GM19035 (cell line): ENCODE results near the gene NKD2.
"Not testable (repeated sequence)": the region's sequence is repeated elsewhere in the genome, so short reads cannot be mapped to it uniquely, and the experiment has no call there.

Experiments
- ATAC-seq: cut with Tn5 transposase; IDR thresholded peaks from one replicate; pipeline ENCODE4 v1.9.1; 2021; ENCODE audit not compliant: unreplicated experiment

Gene NKD2

DNA sequence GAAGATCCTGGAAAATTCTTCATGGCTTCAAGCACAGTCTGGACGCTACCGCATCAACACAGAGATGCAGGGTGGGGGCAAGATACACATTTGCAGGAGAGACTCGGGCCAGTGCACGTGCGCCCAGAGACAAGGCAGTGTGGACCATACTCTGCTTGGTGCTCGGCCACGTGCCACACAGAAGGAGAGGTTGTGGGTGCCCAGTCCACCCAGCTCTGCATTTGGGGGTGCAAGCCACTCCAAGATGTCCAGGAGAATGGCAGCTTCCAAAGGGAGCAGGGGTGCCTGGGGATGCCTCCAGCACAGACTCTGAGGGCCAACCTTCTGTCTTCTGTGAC lies 4.3 kb downstream of the NKD2 start:
- ATAC-seq: no peak

DNA sequence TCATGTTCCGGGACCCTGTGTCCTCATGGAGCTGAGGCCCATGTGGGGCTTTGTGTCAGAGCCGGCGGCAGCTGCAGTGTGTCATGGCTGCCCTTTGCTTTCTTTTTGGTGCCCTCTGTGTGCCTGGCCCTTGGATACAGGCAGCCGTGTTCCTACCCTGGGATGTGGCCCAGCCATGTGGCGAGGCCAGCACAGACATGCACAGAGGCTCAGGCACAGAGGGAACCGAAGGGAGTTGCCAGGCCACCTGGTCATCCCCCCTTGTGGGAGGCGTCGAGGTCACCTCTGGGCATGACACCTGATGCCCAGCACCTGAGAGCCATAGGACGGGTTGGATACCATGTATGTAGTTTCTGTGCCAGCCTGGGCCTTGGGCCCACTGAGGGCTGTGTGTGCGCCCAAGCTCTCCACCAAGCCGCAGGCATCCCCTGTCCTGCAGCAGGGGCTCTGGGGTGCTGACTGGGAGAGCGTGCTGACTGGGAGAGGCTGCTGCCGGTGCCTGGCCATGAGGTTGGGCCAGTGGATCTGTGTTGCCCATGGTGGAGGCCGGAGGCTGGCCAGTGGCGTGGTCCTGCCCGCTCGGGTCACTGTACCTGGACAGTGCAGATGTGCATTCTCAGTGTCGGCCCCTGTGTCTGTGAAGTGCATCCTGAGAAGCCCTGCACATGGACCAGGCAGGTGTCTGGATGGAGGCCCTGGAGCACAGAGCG lies 4.8 kb downstream of the NKD2 start:
- ATAC-seq: no peak

DNA sequence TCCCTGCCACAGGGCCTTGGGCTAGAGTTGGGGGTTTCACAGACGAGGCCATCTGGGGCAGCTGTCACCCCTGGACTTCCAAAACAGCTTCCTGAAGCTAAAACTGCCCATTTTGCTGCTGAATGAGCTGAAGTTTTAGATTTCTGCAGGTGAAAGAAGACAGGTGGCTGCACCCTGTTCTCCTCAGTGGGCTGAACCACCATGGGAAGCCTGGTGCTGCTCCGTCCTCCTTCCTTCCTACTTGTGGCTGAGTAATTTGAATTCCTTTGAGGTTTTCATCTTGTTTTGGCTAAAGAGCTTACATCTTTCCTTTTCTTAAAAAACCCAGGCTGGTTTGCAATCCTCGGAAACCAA lies 5.3 kb downstream of the NKD2 start:
- ATAC-seq: no peak

DNA sequence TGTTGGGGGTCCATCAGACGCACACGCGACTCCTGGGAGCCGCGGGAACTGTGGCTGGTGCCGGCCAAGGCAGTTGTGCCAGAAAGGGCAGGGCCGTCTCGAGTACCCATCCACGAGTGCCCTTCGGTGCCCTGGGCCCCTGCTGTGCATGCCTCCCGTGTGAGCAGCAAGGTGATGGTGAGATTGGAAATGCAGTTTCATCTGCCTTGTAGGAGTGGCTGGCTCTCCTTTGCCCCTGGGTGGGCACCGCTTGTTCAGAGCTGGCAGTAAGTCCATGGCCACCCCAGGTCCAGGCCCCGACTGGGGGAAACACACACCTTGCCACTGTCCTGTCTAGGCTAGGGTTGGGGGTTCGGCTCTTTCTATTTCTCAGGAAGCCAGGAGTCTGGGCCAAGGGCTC lies 5.7 kb downstream of the NKD2 start:
- ATAC-seq: no peak

DNA sequence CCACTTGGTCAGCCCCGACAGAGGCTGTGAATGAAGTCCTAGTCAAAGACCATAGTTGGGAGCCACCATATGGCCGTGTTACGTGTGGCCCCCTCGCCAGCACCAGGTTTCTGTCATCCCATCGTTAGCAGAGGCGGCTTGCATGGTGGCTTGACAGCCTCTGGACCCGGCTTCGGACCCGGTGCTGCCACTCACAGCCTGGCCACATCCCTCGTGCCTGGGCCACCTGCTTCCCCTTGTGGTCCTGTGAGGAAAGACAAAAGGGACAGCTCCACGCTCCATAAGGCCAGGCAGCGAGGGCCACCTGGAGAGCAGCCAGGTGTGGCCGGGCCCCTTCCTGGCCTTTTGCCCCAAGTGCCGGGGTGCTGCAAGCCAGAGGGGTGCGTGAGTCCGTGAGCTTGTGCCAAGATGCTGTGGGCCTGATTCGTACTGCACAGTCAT lies 6.2 kb downstream of the NKD2 start:
- no peak for ATAC-seq

DNA sequence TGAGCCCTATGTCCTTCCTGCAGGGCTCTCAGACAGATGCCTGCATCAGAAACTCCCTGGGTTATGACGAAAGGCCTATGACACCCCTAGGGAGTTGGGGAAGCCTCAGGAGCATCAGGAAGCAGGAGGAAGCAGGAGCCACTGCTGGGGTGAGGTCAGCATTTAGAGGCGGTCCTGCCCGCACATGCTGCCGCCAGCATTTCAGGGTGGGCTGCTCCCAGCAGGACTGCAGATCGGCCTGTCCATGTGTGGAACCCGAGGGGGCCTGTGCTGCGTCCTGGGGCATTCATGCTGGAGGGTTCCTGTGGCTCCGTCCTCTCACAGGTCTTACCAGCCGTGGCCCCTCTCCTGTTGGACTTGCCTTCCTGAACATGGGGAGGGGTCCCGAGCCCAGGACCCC lies 6.9 kb downstream of the NKD2 start:
- ATAC-seq: no peak

DNA sequence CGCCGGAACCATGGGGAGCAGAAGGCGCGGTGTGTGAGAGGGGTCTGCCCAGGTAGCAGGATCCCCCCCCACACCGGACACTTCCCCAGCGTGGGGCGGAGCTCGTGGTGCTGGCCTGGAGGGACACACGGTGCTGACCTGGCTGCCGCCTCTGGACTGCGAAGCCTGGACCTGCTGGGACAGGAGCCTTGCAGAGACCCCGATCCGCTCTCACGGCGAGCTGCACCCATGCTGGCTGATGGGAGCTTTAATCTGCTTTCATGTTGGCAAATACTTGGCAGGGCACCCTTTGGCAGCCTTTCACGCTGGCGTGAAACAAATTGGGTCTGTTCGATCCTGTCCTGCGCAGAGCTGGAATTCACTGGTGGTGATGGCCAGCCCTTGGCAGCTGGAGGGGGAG lies 7.4 kb downstream of the NKD2 start:
- ATAC-seq: no peak

DNA sequence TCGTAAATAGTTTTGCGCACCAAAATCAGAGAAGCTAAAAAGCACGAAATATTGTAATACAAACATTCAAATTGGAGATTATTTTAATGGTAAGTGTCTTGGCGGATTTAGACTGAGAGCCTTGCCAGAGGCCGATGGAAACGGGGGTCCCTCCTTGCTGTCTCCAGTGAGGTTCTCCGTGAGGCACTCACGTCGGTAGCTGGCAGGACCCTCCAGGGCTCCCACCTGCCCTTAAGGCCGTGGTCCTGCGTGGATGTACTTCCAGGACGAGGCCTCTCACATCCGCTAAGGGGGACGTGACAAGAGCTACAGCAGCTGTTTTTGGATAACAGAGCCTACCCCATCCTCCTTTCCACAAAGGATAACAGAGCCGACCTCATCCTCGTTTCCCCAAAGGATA lies 7.9 kb downstream of the NKD2 start:
- ATAC-seq: no peak

DNA sequence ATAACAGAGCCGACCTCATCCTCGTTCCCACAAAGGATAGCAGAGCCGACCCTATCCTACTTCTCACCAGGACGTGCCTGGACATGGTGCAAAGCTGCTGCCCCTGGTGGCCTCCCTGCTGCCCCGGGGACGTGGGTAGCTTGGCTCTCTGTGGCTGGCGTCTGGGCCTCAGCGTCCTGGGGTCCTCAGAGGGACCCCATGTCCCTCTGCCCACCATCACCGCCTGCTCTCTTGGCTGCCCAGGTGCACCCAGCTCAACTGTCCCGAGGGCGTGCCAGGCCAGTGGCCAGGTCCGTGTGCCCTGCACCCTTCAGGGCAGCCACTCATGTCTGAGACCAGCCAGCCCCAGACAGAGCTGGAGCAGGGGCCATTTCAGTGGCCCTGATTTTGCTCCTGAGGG lies 8.5 kb downstream of the NKD2 start:
- ATAC-seq: no peak

DNA sequence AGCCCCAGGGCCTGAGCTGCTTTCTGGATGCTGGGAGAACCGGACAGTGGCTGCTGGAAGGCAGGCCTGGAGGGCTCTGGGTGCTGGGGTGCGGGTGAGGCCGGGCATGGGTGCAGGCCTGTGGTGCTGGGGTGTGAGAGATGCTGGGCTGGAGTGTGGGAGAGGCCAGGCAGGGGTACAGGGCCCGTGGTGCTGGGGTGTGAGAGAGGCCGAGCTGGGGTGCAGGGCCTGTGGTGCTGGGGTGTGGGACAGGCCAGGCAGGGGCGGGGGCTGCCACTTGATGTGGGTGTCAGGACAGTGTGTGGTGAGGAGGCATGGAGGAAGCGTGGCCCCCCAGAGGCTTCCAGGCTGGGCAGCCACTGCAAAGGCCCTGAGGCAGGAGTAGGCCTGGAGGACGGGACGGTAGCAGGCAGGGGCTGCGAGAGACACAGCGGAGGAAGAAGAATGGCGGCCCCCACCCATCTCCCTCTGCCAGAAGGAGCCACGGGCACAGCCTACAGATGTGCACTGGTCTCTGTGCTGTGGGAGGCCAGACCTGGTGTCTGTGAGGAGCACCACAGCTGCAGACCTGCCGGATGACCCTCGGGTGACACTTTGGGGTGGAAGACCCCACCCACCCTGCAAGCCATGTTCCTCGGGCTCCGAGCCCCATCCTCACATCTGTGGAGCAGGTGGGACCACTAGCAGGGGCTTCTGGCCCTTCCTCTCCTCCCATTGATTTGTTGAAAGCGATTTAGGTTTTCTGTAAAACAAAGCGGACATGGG lies 9.3 kb downstream of the NKD2 start:
- no peak for ATAC-seq

DNA sequence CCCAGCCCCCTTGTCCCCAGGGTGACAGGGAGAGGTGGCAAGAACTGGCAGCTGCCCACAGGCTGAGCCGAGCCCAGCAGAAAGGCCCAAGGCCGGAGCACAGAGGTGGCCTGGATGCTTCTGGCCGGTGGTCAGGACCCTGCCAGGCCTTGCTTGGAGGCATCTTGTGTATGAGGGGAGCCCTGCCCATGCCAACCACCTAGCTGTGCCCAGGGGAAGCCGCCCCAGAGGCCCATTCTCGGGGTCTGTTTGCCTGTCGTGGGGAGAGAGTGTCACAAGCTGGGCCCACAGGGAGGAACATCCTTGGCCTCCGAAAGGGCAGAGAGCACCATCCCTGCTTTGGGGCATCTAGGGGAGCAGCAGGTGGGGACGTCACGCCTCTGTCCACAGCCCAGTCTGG lies 10.0 kb downstream of the NKD2 start:
- ATAC-seq: no peak

DNA sequence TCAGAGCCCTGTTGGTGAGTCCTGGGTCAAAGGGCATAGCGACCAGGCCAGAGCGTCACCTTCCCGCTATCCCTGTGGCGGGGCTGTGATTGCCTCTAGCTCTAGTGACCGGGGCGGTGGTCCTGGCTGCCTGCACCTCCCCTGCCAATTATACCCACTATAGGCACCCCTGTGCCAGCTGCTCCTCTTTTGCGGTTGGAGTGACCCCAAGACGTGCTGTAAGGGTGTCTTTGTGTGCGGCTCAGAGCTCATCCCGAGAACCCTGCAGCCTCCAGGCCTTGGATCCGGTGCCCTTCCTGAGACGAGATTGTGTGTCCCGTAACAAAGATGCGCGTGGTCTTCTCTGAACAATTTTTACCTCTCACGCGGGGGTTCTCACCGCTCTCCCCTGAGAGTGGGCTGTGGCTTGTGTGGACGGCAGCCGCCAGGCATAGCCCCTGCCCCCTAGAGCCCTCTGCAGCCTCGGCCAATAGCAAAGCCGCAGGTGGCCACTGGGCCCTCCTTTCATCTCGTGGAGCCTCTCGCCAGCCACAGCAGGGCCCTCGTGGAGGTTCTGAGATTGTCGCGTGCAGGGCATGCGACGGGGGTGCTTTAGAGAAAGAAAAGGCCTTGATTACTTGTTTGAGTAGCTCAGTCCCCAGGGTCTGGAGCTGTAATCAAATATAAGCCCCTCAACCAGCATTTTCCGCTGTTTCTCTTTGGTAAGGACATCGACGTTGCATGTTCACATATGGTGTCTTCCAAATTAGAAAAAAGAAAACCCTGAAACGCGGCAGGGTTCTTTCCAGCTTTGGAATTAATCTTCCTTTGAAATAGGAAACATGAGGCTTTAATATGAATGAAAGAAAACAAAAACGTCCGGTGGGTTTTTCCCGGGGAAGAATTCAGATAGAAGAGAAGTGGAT lies 10.7 kb downstream of the NKD2 start:
- ATAC-seq: no peak

DNA sequence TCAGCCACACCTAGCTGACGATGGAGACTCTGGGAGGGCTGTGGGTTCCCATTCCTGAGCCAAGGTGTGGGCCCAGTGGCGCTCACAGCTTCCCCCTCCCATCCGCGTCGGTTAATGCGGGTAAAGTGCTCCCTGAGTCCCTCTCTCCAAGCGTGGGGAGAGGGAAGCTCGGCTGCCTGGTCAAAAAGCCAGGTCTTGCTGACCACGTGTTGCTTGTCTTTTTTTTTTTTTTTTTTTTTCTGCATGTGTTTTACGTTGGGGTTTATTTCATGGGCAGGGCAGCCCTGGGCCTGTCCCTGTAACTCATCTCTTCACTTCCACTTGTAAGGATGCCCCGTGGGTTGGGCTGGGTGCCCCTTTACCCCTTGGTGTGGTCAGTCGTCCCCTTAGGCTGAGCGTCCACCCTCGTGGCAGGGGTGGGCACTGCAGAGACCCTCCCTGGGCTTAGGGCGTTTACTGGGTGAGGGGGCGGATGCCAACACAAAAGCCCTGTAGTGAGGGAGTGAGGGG lies 11.9 kb downstream of the NKD2 start:
- no peak for ATAC-seq

DNA sequence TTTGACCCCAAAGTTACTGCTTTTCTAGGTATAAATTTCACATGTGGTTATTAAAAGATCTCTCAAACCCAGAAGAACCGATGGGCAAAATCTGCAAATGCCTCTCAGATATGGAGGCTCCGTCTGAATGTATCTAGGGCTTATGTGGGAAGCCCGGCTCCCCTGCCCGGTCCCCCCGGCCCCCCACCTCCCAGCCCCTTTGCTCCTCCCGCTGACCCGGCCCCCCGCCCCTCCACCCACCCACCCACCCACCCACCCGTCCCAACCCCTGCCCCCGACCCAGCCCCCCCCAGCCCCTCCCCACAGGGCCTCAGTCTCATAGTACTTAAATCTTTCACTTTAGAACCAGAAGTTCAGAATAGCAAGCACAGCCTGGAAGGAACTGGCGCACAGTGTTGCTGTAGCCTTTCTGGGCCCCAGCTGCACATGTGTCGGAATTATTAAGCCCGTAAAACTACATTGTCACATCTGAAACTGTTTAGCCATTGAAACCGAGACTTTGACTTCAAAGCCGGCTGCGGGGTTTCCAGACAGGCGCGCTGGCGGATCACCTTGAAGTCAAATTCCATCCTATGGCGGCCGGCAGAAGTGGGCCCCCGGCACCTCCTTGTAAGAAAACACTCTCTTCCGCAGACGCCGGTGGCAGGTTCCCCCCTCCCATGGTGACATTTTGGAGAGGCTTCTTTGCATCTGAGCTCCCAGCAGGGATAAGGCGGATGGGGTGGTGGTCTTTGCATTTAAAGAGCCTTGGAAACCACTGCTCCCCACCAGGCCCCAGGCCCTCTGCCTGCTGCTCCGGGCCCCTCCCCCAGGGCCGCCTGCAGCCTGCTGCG lies 12.8 kb downstream of the NKD2 start:
- ATAC-seq: no peak

DNA sequence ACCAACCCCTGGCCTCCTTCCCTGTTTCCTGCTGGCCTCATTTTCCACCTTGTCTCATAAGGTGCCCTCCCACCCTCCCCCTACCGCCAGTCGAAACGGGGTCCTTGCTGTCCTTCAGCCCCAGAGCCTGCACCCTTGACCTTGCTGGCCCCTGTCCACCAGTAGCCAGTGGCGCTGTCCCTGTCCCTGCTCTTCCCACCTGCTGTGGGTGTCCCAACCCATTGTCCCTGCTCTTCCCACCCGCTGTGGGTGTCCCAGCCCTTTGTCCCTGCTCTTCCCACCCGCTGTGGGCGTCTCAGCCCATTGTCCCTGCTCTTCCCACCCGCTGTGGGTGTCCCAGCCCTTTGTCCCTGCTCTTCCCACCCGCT lies 13.4 kb downstream of the NKD2 start:
- ATAC-seq: not testable (repeated sequence)

DNA sequence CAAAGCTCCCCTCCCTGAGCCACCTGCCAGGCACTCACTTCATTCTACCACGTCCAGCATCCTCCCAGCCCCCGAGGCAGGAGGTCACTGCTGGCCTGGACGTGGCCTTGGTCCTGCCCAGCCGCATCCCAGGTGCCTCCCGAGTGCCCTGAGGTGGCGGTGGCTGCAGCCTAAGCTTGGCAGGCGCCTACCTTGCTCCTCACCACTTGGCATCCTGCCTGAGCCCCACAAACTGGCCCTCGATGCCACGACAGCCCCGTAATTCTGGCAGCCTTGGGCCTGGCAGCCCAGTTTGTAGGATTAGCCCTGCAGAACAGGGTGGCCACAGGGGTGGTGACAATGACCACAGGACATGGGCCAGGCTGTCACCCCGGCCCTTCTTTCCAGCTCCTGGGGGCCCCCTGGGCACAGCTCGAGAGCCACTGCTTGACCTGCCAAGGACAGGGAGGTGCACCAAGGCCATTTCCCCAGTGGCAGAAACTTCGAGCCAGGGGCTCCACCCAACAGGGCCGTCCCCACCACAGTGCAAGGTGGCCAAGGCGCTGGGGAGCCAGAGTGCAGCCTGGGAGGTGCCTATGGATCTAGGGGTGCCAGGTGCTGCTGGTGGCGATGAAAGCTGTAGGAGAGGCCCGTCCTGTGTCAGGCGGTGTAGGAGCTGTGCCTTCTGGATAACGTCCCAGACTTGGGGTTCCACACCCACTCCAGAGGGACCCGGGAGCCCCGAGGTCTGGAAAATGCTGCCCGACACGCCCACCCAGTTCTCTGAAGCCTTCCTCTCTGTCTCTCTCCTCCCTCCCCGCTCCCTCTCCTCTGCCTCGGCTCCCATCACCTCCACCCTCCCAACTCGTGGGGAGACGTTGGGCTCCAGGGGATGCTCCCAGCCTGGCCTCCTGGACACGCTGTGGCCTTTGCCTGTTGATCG lies 18.4 kb downstream of the NKD2 start:
- no peak for ATAC-seq

DNA sequence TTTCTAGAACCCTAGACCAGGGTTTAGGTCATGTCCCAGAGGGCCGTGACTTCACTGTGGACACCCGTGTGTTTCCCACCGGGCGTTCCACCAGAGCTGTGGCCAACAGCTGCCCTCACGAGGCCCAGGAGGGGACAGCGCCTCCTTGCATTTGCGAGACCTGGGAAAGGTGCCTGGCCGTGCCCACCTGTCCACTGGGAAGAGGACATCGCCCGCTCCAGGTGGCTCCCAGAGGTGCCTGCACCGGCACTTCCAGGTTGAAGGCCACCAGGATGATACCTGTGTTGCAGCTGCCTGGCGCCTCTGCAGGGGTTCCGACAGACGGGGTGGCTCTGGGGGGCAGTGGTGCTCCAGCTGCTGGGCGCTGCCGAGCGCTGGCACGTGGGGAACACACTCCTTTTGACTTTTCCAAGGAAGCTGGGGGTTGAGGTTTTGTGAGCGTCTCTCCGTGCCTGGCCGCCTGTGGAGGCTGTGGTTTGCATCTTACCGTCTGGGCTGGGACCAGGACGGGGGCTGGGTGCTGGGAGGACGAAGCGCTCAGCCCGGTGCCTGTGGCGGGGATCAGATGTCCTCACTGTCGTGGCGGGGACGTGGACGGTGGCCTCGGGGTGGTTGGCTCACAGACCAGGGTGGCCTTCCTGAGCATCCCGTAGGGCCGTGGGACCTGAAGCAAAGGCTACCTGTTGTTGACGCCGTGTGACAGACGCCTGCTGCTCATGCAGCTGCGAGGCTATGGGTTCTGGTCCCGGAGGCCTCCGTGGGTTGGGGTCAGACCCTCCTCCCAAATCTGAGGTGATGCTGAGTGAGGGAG lies 19.2 kb downstream of the NKD2 start:
- ATAC-seq: no peak

DNA sequence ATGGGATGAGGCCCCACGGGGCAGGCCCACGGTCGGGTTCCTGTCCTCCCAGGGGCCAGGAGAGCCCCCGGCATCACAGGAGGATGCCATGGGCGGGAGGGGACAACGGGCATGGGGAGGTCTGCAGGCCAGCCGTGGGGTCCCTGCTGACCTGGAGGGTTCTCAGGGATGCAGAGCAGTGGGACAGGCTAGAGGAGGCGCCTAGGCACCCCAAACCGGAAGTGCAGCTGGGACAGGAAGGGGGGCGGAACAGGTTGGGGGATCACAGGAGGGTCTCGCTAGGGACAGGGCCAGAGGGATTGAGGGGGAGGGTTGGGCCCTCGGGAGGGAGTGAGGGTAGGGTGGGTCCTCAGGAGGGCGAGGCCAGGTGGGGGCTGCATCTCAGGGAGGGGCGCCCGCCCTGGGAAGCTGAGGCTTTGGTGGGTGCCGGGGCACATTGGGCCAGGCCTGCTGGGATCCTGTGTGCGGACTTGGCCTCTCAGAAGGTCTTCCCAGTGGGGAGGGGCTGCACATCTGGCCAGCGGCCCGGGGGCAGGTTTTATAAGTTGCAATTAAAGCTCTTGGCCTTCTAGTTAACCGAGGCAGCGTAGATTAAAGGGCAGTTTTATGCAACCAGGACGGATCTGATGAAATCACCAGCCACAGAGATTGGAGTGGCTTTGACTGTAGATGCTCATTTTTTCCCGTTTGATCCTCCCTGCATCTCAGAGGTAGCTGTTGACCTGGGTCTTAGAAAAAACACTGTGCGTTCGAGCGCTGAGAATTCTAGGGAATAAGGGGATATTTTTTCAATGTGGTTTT lies 20.1 kb downstream of the NKD2 start:
- no peak for ATAC-seq
